Ovary (tissue), 3 donors: ENCODE results near the gene ALK.

Experiments
- EP300 ChIP-seq: sonication (generic); formaldehyde crosslinking; IDR thresholded peaks from one replicate; pipeline ENCODE4 v1.6.1; 2017; ENCODE audit warnings: antibody characterized with exemption
- POLR2A ChIP-seq: fragments of 450-650 bp; IDR thresholded peaks from one replicate; pipeline ENCODE4 v1.6.1; 2017; ENCODE audit warnings: antibody characterized with exemption, mild to moderate bottlenecking, moderate library complexity
- TF ChIP-seq, protein P1 (sequence below), 3 donors: fragments of 450-650 bp in 2 of 3; fragments of 200-600 bp in 1 of 3; IDR thresholded peaks; one replicate each; pipeline versions ENCODE4 v1.5.1 to v1.8.0; 2016 to 2022; ENCODE audit warnings: antibody characterized with exemption in 3 of 3, mild to moderate bottlenecking in 1 of 3
- donor health status: DM: no; HTN: no; CAD: no.

GRCh38 chr2:29253026-29253425 is 668.4 kb downstream of the ALK start:
- TF ChIP-seq POLR2A (no peak), EP300 (no peak)
- TF ChIP-seq, protein P1, sequence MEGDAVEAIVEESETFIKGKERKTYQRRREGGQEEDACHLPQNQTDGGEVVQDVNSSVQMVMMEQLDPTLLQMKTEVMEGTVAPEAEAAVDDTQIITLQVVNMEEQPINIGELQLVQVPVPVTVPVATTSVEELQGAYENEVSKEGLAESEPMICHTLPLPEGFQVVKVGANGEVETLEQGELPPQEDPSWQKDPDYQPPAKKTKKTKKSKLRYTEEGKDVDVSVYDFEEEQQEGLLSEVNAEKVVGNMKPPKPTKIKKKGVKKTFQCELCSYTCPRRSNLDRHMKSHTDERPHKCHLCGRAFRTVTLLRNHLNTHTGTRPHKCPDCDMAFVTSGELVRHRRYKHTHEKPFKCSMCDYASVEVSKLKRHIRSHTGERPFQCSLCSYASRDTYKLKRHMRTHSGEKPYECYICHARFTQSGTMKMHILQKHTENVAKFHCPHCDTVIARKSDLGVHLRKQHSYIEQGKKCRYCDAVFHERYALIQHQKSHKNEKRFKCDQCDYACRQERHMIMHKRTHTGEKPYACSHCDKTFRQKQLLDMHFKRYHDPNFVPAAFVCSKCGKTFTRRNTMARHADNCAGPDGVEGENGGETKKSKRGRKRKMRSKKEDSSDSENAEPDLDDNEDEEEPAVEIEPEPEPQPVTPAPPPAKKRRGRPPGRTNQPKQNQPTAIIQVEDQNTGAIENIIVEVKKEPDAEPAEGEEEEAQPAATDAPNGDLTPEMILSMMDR (IDR thresholded peaks at IDR 0.05) = no peak
